T-helper 2 cell treated with Interferon-gamma antibody and Interleukin-4, amounts not matched to agents 100 ng/mL and 5 ng/mL, for 36 hours (primary cell): Measurements from ENCODE around the gene MTFR2. TPM values are rescaled to one million over a fixed set of nuclear protein-coding genes. Genes with fewer than 3 reads are reported as not detected.

Experiments
- intact Hi-C: fragments of 100-400 bp; cut with micrococcal nuclease; formaldehyde crosslinking; loops from one replicate; pipeline ENCODE4 v1.15.1; 2023
- total RNA-seq: library from RNA; stranded (reverse); gene quantifications from 2 replicates; pipeline ENCODE4 v1.2.3, GENCODE V29; 2022

The MTFR2 gene
- total RNA-seq, 1 donor from 2014 or later: 23.4 TPM

GRCh38 chr6:136236466-136237293, 13.4 kb downstream of the MTFR2 start:
- intact Hi-C loops: no loop called here

- intact Hi-C loops: no loop called here
Measured at GRCh38 chr6:136235233-136235564, 14.9 kb downstream of the MTFR2 start.

DNA sequence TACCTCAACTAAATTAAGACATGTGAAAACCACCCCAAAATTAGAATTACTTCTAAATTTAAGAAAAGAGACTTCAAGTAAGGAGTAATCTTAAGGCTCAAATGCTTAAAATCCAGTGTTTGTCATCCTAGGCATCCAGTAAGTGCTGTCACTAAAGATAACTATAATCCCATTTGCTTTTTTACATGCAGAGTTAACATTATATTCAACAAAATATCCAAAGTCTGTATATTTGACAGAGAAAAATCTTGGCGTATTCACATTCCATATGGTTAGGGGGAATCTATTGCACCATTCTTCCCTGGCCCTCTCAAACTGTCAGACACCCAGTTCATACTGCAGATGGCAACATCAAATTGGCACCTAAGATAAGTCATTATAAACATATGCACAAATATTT, 17.4 kb downstream of the MTFR2 start:
- intact Hi-C loops: no loop called here

DNA sequence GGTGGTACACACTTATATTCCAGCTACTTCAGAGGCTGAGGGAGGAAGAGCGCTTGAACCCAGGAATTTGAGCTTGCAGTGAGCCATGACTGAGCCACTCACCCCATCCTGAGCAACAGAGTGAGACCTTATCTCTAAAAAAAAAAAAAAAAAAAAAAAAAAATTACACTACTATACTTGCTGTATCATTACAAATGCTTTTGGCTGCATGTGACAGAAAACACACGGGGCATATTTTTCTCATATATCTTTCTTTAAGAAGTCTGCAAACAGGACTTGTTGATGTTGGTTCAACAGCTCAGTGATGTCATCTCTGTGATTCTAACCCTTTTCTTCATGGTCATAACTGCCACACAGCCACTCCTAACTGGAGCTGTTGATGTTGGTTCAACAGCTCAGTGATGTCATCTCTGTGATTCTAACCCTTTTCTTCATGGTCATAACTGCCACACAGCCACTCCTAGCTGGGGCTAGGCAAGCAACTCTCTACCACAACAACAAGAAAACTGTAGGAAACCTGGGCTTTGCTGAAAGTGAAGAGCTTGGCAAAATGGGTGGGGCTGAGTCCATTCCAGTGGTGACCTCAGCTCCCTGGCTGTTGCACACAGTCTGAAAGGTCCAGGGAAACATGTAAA, 19.8 kb downstream of the MTFR2 start:
- intact Hi-C loops: no loop called here

GRCh38 chr6:136228814-136229213, 21.3 kb downstream of the MTFR2 start:
- intact Hi-C loops: loop anchor here (10.0 kb wide), 2 partner anchors 194 to 314 kb away; no protein-coding TSS in a partner anchor

DNA sequence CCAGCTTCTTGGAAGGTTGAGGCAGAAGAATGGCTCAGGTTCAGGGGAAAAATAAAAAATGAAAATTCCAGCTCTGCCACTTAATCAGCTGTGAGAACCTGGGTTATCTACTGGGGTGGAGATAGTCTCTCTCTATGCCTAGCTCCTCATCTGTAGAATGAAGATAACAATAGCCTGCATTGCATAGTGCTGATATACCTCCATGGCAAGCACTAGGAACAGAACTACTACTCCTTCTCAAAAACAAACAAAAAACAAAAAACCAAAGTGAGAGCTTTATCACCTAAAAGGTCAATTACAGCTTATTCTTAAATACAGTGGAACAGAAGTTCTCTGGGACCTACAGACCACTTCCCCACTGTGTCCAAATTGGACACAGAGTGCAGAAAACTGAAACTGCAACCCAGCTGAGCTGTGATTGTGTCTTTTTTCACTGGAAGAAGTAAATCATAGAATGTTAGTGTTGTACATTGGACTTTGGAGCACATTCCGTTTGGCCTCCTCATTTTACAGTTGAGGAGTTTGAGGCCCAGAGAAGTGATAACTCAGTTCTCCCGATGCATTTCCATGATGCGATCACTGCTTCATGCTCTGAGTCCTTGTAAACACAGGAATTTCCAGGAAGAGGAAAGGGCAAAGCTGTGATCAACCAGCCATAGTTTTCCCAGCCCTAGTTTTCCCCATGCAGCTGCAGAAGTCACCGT, 23.3 kb downstream of the MTFR2 start:
- intact Hi-C loops: loop anchor here (1.0 to 10.0 kb wide), 7 partner anchors 192 to 776 kb away; no protein-coding TSS in a partner anchor

GRCh38 chr6:136226027-136226673, 24.0 kb downstream of the MTFR2 start:
- intact Hi-C loops: loop anchor here (1.0 to 10.0 kb wide), 7 partner anchors 191 to 775 kb away; no protein-coding TSS in a partner anchor

- intact Hi-C loops: loop anchor here (10.0 kb wide), 2 partner anchors 191 to 311 kb away; no protein-coding TSS in a partner anchor
Measured at GRCh38 chr6:136225496-136225895, 24.6 kb downstream of the MTFR2 start.

DNA sequence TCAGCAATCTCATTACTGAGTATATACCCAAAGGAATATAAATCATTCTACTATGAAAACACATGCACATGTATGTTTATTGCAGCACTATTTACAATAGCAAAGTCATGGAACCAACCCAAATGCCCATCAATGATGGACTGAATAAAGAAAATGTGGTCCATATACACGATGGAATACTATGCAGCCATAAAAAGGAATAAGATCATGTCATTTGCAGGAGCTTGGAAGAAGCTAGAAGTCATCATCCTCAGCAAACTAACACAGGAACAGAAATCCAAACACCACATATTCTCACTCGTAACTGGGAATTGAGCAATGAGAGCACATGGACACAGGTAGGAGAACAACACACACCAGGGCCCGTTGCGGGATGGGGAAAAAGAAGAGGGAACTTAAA, 25.1 kb downstream of the MTFR2 start:
- intact Hi-C loops: loop anchor here (10.0 kb wide), 2 partner anchors 190 to 310 kb away; no protein-coding TSS in a partner anchor

- intact Hi-C loops: no loop called here
Measured at GRCh38 chr6:136216503-136217401, 33.4 kb downstream of the MTFR2 start.

- intact Hi-C loops: no loop called here
Measured at GRCh38 chr6:136213853-136214252, 36.3 kb downstream of the MTFR2 start.

DNA sequence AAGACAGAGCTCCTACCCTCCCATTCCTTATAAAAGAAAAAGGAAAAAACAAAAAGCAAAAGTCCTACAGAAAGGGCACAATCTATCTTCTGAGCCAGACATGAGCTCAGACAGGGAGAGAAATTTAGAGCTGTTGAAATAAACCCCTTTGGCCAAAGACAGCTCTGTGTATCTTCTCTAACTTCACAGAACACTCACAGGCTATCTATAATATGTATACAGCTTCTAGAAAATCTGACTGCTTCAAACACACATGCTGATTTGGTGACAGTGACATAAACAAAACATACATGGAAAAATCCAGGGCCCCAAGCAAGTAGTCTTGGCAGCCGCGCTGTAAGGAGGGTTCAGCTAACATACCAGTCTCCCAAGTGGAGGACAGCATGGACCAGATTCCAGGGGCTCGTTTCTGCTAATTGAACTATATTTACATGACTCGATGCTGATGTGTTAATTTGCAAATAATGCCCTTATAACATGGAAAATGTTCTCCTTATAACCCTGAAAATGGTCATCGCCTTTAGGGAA, 37.0 kb downstream of the MTFR2 start:
- intact Hi-C loops: no loop called here

GRCh38 chr6:136212608-136213007, 37.5 kb downstream of the MTFR2 start:
- intact Hi-C loops: no loop called here

DNA sequence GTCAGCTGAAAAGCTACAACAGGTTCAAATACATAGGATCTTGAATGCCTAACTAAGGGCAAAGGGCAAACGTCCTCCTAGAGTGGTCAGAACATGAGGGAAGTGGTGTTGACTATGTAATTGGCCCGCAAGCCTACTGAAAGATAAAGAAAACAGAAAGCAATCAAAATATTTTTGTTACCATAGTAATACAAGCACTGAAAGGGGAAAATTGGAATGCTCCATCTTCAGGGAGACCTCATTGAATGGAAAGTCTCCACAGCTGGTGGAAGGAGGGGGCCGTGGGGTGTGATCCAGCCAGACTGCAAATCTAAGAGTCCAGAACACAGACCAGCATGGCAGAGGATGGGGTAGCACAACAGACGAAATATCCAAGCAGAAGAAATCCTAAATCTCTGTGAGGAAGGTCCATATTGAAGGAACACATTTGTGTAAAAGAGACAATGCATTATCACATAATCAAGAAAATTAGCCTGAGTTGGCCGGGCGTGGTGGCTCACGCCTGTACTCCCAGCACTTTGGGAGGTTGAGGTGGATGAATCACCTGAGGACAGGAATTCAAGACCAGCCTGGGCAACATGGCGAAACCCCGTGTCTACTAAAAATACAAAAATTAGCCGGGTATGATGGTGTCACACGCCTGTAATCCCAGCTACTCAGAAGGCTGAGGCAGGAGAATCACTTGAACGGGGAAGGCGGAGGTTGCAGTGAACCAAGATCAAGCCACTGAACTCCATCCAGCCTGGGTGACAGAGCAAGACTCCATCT, 39.5 kb downstream of the MTFR2 start:
- intact Hi-C loops: no loop called here

GRCh38 chr6:136209496-136209895, 40.6 kb downstream of the MTFR2 start:
- intact Hi-C loops: no loop called here

- intact Hi-C loops: no loop called here
Measured at GRCh38 chr6:136208783-136209182, 41.3 kb downstream of the MTFR2 start.

DNA sequence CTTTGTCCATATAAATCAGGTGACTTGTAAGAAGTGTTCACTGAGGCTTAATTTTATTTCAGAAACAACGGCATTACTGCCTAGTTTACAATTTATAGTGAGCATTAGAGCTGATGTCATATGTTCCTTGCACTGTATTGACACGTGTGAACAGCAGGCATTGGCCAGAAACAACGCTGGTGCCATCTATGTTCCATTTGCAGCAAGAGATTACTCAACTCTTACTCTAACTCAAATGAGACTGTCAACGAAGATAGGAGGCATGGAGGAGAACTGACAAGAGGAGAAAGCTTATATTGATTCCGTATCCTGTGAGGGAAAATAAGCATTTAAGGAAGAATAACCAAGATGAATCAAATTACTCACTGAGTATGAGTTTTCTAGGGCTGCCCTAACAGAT, 48.4 kb downstream of the MTFR2 start:
- intact Hi-C loops: no loop called here

DNA sequence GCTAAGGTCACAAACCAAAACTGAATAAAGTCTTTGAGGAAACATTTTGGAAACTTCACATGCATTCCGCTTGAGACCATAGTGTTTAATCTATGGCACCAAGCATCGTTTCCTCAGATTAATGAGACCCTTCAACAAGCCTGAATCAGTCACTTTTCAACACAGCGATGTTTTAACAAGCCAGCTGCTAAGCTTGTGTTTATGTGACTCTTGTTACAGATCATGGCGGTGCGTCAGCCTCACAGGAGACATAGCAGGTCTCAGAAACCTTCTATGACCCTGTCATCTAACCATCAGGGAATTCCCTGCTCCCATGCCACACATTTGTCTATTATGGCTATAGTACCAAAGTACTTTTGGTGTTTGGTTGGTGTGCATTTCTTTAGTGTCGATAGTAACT, 57.2 kb downstream of the MTFR2 start:
- intact Hi-C loops: no loop called here

- intact Hi-C loops: no loop called here
Measured at GRCh38 chr6:136191606-136192312, 58.4 kb downstream of the MTFR2 start.
